H1 (cell line): ENCODE data around the gene ZNF397.

Source experiments
- GABPA ChIP-seq: IDR thresholded peaks from 2 replicates; pipeline ENCODE4 v1.6.1; 2011; ENCODE audit warnings: mild to moderate bottlenecking, low read length, moderate library complexity, borderline replicate concordance; ENCODE audit not compliant: insufficient read depth
- RAD21 ChIP-seq, 2 experiments: IDR thresholded peaks in 1 of 2; conservative IDR thresholded peaks in 1 of 2; 2 replicates each; pipeline ENCODE4 v1.6.1; 2011; ENCODE audit warnings: low read depth in 2 of 2, low read length in 2 of 2, improper control_type of control experiment in 1 of 2, inconsistent platforms in 1 of 2, mild to moderate bottlenecking in 1 of 2, moderate library complexity in 1 of 2
- SP1 ChIP-seq: IDR thresholded peaks from 2 replicates; pipeline ENCODE4 v1.6.1; 2011; ENCODE audit warnings: low read depth, low read length

DNA sequence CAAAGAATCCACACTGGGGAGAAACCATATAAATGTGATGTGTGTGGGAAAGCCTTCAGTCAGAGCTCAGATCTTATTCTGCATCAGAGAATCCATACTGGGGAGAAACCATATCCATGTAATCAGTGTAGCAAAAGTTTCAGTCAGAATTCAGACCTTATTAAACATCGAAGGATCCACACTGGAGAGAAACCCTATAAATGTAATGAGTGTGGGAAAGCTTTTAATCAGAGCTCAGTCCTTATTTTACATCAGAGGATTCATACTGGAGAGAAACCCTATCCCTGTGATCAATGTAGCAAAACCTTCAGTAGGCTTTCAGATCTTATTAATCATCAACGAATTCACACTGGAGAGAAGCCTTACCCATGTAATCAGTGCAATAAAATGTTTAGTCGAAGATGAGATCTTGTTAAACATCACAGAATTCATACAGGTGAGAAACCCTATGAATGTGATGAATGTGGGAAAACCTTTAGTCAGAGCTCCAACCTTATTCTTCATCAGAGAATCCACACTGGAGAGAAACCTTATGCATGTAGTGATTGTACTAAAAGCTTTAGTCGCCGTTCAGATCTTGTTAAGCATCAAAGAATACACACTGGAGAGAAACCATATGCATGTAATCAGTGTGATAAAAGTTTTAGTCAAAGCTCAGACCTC is 65.9 kb downstream of the ZNF397 start:
- TF ChIP-seq SP1: no peak
- TF ChIP-seq GABPA: no peak
- no peak for TF ChIP-seq RAD21 (IDR thresholded peaks at IDR 0.05 in 1 of 2, conservative IDR thresholded peaks at IDR 0.05 in 1 of 2; ENCODE audit: low read depth in 2 of 2, low read length in 2 of 2)
